Retinal pigment epithelial cell (primary cell): ENCODE data around the gene CCR5AS.
"Not testable (repeated sequence)": the region's sequence is repeated elsewhere in the genome, so short reads cannot be mapped to it uniquely, and the experiment has no call there.

ENCODE experiments used
- DNase-seq: peaks from one replicate; pipeline ENCODE4 v3.0.0-alpha.2; 2010; ENCODE audit warnings: low read depth
- H3K4me3 ChIP-seq: 2 replicates; pipeline ENCODE4 v1.5.1; 2011; ENCODE audit warnings: mild to moderate bottlenecking, low read length, control low read depth, moderate library complexity
- TF ChIP-seq, protein P1 (sequence below): conservative IDR thresholded peaks from 2 replicates; pipeline ENCODE4 v1.5.1; 2011; ENCODE audit warnings: low read depth, low read length, control low read depth, inconsistent platforms

CCR5AS gene

DNA sequence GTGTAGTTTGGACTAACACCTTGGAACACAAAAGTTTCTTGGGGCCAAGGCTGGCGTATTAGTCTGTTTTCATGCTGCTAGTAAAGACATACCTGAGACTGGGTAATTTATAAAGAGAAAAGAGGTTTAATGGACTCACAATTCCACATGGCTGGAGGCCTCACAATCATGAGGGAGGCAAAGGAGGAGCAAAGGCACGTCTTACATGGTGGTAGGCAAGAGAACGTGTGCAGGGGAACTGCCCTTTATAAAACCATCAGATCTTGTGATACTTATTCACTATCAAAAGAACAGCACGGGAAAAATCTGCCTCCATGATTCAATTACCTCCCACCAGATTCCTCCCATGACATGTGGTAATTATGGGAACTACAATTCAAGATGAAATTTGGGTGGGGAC, 62.4 kb downstream of the CCR5AS start:
- no peak overlapping the region for H3K4me3 ChIP-seq
- DNase-seq: no peak
- TF ChIP-seq, protein P1, sequence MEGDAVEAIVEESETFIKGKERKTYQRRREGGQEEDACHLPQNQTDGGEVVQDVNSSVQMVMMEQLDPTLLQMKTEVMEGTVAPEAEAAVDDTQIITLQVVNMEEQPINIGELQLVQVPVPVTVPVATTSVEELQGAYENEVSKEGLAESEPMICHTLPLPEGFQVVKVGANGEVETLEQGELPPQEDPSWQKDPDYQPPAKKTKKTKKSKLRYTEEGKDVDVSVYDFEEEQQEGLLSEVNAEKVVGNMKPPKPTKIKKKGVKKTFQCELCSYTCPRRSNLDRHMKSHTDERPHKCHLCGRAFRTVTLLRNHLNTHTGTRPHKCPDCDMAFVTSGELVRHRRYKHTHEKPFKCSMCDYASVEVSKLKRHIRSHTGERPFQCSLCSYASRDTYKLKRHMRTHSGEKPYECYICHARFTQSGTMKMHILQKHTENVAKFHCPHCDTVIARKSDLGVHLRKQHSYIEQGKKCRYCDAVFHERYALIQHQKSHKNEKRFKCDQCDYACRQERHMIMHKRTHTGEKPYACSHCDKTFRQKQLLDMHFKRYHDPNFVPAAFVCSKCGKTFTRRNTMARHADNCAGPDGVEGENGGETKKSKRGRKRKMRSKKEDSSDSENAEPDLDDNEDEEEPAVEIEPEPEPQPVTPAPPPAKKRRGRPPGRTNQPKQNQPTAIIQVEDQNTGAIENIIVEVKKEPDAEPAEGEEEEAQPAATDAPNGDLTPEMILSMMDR: no peak

DNA sequence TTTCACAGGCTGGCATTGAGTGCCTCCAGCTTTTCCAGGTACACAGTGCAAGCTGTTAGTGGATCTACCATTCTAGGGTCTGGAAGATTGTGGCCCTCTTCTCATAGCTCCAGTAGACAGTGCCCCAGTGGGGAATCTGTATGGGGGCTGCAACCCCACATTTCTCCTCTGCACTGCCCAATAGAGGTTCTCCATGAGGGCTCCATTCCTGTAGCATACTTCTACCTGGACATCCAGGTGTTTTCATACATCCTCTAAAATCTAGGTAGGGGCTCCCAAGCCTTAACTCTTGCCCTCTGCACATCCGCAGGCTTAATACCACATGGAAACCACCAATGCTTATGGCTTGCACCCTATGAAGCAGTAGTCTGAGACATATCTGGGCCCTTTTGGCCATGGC, 68.0 kb downstream of the CCR5AS start:
- no peak overlapping the region for H3K4me3 ChIP-seq
- DNase-seq: no peak
- TF ChIP-seq, protein P1: no peak

DNA sequence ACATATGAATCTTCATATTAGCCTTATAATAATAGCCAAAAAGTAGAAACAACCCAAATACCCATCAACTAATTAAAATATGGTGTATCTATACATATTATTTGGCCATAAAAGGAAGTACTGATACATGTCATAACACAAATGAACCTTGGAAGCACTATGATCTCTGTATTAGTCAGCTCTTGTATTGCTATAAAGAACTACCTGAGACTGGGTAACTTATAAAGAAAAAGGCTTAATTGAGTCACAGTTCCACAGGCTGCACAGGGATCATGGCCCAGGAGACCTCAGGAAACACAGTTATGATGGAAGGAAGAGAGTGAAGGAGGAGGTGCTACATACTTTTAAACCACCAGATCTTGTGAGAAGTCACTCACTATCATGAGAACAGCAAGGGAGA, 69.0 kb downstream of the CCR5AS start:
- no peak for DNase-seq
- H3K4me3 ChIP-seq: no peak overlapping the region
- TF ChIP-seq, protein P1: no peak

DNA sequence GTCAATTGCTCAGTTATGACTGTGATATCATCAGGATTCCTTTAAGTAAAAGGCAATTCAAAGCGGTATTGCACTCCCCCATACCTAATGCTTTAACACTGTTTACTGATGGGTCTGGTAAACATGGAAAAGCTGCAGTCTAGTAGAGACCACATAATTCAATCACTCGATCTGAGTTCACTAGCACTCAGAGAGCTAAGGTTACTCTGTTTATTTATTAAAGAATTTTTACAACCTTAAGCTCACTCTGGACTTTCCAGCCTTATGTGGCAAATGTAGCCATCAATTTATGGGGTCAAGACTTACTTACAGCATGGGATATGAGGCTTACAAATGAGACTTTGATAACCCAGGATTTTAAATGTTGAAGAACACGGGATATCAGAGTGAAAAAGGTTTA, 71.3 kb downstream of the CCR5AS start:
- H3K4me3 ChIP-seq: no peak overlapping the region
- TF ChIP-seq, protein P1: no peak

DNA sequence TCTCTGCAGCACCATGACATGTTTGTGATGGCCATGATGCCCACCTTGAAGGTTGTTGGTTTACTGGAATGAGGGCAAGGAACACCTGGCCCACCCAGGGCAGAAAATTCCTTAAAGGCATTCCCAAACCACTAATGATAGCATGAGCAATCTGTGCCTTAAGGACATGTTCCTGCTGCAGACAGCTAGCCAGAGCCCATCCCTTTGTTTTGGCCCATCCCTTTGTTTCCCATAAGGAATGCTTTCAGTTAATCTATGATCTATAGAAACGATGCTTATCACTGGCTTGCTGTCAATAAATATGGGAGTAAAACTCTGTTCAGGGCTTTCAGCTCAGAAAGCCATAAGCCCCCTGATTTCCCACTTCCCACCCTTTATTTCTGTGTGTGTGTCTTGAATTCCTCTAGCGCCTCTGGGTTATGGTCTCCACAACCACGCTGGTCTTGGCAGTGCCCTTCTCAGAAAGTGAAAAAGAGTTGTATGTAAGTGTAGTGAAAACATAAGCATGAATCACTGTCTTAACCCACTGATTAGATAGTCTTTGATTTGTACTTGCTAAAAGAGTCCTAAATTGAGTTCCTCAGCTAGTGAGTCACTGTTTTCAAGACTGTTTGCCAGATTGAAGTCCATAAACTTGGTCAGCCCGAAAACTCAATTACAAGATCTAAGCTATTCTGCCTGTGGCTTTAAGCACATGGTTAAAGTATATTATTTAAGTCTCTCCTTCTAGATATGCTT, 72.0 kb downstream of the CCR5AS start:
- peak; percentile 19 for DNase-seq
- TF ChIP-seq, protein P1: no peak
- no peak overlapping the region for H3K4me3 ChIP-seq

More for the DNA sequence above, 71.3 kb downstream of the CCR5AS start:
- no peak for DNase-seq

DNA sequence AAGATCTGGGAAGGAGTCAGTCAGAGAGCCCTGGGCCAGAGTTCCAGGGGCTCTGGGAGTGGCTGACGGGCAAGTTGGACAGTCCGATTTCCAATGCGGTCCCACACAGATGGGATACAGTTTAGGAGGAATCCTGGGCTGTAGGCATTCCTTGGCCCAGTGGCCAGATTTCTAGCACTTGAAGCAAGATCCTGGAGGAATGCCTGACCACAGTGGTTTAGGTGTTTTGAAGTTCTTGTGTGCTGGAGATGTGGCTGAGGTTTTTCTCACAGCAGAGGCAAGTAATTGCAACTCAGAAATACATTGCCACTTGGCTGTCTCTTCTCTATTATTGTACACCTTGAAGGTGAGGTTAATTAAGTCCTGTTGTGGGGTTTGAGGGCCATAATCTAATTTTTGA, 76.2 kb downstream of the CCR5AS start:
- DNase-seq, H3K4me3 ChIP-seq: not testable (repeated sequence)

DNA sequence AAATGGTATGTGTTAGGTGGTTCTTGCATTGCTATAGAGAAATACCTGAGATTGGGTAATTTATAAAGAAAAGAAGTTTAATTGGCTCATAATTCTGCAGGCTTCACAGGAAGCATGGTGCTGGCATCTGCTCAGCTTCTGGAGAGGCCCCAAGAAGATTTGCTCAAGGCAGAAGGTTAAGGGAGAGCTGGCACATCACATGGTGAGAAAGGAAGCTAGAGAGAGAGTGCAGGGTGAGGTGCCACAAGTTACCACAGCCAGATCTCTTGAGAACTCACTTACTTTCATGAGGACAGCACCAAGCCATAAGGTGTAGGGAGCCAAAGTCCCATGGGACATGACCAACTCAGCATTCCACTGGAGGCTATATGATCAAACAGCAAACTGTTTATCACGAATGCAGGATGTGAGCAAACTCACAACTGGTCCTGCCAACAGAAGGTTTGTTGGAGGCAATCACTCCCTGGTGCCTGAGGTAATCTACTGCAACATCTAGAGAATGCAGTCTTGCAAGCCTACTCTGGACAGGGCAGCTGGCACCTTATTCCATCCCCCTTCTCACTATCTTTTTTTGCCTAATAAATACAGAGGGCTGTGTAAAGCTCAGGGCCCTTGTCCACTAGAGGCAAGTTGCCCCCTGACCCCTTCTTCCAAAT, 81.1 kb downstream of the CCR5AS start:
- TF ChIP-seq, protein P1: no peak
- H3K4me3 ChIP-seq: no peak overlapping the region
- DNase-seq: no peak
